ENCODE measurements around the gene TEX52.

TEX52 gene

DNA sequence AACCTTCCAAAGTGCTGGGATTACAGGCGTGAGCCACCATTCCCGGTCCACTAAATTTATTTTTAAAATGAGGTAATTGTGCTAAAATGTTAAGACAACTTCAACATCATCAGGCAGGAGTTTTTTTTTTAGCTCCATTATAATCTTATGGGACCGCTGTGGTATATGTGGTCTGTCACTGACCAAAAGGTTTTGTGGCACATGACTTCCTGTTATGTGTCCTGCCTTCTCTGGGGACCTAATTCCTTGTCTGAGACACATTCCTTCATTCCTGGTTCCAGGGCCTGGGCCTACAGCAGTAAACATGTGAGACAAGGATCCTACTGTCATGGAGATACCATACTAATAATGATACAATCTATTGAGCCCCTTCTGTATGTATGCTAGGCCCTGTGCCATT is 4.9 kb downstream of the TEX52 start:
- TF ChIP-seq, protein P1, sequence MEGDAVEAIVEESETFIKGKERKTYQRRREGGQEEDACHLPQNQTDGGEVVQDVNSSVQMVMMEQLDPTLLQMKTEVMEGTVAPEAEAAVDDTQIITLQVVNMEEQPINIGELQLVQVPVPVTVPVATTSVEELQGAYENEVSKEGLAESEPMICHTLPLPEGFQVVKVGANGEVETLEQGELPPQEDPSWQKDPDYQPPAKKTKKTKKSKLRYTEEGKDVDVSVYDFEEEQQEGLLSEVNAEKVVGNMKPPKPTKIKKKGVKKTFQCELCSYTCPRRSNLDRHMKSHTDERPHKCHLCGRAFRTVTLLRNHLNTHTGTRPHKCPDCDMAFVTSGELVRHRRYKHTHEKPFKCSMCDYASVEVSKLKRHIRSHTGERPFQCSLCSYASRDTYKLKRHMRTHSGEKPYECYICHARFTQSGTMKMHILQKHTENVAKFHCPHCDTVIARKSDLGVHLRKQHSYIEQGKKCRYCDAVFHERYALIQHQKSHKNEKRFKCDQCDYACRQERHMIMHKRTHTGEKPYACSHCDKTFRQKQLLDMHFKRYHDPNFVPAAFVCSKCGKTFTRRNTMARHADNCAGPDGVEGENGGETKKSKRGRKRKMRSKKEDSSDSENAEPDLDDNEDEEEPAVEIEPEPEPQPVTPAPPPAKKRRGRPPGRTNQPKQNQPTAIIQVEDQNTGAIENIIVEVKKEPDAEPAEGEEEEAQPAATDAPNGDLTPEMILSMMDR (IDR thresholded peaks at IDR 0.05; ENCODE audit: control insufficient read depth, insufficient read depth, low read depth, low read length, missing control alignments), result no peak
- no peak for DNase-seq (ENCODE audit: low read depth)
- no peak overlapping the region for H3K4me3 ChIP-seq (ENCODE audit: control insufficient read depth, low read depth, low read length)

GRCh38 chr12:2845280-2845679 is 11.6 kb downstream of the TEX52 start:
- H3K4me3 ChIP-seq (ENCODE audit: control insufficient read depth, low read depth, low read length), result no peak overlapping the region
- no peak for DNase-seq (ENCODE audit: low read depth)
- TF ChIP-seq, protein P1 (IDR thresholded peaks at IDR 0.05; ENCODE audit: control insufficient read depth, insufficient read depth, low read depth, low read length, missing control alignments), result no peak

GRCh38 chr12:2844786-2845185 is 12.1 kb downstream of the TEX52 start:
- TF ChIP-seq, protein P1 (IDR thresholded peaks at IDR 0.05; ENCODE audit: control insufficient read depth, insufficient read depth, low read depth, low read length, missing control alignments), result no peak
- DNase-seq (ENCODE audit: low read depth), result no peak
- H3K4me3 ChIP-seq (ENCODE audit: control insufficient read depth, low read depth, low read length), result no peak overlapping the region

DNA sequence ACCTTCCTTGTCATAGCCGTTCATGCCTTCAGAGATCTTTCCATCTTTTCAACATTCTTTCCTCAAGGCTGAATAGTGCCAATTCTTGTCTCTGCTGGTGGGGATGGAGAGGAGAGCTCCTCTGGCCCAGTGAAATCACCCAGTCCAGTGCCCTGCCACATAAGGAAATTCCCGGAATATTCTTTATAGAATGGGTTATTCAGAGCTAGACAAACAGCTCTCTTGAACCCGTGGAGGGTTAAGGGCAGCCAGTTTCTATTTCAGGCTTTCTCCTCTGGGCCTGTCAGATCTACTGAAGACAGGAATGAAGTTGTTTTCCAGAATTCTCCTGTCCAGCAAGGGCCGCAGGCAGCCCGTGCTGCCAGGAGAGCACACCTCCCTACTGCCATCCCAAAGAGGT is 13.9 kb downstream of the TEX52 start:
- TF ChIP-seq, protein P1 (IDR thresholded peaks at IDR 0.05; ENCODE audit: control insufficient read depth, insufficient read depth, low read depth, low read length, missing control alignments), result no peak
- H3K4me3 ChIP-seq (ENCODE audit: control insufficient read depth, low read depth, low read length), result no peak overlapping the region
- no peak for DNase-seq (ENCODE audit: low read depth)

DNA sequence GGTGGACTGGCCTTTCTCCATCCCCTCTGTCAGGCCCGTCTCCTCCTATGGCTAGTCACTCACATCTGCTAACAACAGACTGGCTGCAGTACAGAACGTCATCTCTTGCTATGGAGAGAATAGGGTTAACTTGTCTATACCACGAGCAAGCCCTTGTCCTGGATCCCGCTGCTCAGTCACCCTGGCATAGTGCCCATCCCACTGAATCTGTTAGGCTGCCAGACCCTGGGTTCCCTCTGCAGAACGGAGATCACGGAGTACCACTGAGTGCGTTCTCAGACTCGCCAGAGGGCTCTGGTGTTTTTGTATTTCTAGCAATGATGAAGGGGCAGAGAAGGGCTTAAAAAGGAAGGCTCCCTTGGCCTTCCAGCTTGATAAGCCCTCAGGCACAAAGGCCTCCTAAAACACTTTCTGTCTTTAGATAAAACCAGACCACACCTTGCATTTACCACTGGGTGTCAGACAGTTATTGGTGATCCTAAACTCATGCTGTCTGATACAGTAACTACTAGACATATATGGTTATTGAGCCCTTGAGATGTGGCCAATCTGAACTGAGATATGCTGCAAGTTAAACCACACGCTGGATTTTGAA is 15.7 kb downstream of the TEX52 start:
- no peak for DNase-seq (ENCODE audit: low read depth)
- no peak overlapping the region for H3K4me3 ChIP-seq (ENCODE audit: control insufficient read depth, low read depth, low read length)
- TF ChIP-seq, protein P1 (IDR thresholded peaks at IDR 0.05; ENCODE audit: control insufficient read depth, insufficient read depth, low read depth, low read length, missing control alignments), result no peak

- TF ChIP-seq, protein P1 (IDR thresholded peaks at IDR 0.05; ENCODE audit: control insufficient read depth, insufficient read depth, low read depth, low read length, missing control alignments), result no peak
- no peak overlapping the region for H3K4me3 ChIP-seq (ENCODE audit: control insufficient read depth, low read depth, low read length)
- no peak for DNase-seq (ENCODE audit: low read depth)
Measured at GRCh38 chr12:2836574-2836973, 20.3 kb downstream of the TEX52 start.

All from AG09309 (cell line).